ENCODE data around the gene TRMT10B.
"Not testable (repeated sequence)": the region's sequence is repeated elsewhere in the genome, so short reads cannot be mapped to it uniquely, and the experiment has no call there.

TRMT10B gene

GRCh38 chr9:37806271-37806670 is 52.7 kb downstream of the TRMT10B start:
- TF ChIP-seq ZFX (IDR thresholded peaks at IDR 0.05; ENCODE audit: borderline replicate concordance) (no peak), CTCF (IDR thresholded peaks at IDR 0.05) (no peak)
- H3K27ac ChIP-seq: no peak overlapping the region

- not testable (repeated sequence) for H3K27ac ChIP-seq
Observed at GRCh38 chr9:37809676-37810075, 56.1 kb downstream of the TRMT10B start.

DNA sequence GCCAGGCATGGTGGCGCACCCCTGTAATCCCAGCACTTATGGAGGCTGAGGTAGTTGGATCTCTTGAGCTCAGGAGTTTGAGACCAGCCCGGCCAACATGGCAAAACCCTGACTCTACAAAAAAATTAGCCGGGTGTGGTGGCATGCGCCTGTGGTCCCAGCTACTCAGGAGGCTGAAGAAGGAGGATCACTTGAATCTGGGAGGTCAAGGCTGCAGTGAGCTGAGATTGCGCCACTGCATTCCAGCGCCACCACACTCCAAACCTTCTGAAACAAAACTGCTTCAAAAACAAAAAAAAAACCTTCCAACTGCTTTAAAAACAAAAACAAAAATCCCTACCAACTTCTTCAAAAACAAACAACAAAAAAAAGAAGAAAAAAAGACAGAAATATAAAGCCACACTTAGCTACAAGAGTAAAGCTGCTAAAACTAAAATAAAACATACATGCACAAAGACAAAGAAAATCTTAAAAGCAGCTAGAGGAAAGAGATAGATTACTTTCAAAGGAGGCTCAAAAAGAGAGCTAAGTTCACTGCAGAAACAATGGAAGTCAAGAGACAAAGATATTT is 58.4 kb downstream of the TRMT10B start:
- H3K27ac ChIP-seq: no peak overlapping the region

DNA sequence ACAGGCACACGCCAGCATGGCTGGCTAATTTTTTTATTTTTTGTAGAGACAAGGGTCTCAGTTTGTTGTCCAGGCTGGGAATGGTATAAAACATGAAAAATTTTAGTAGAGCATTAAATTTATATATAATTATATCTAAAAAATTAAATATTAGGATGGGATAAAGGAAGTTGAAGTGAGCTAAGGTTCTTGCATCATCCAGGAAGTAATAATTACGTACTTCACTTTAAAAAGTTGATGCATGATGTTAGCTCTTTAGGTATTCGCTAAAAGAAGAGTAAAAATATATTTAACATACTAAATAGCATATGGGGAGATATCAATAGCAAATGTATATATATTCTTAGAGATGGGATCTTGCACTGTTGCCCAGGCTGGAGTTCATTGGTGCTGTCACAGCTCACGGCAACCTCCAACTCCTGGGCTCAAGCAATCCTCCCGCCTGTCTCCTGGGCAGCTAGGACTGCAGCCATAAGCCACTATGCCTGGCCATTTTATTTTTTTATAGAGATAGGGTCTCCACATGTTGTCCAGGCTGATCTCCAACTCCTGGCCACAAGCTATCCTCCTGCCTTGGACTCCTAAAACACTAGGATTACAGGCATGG is 59.3 kb downstream of the TRMT10B start:
- no peak overlapping the region for H3K27ac ChIP-seq
- TF ChIP-seq ZFX (IDR thresholded peaks at IDR 0.05; ENCODE audit: borderline replicate concordance) (no peak), CTCF (IDR thresholded peaks at IDR 0.05) (no peak)

More for the DNA sequence above, 58.4 kb downstream of the TRMT10B start:
- no peak for TF ChIP-seq CTCF (IDR thresholded peaks at IDR 0.05)
- no peak for TF ChIP-seq ZFX (IDR thresholded peaks at IDR 0.05; ENCODE audit: borderline replicate concordance)

DNA sequence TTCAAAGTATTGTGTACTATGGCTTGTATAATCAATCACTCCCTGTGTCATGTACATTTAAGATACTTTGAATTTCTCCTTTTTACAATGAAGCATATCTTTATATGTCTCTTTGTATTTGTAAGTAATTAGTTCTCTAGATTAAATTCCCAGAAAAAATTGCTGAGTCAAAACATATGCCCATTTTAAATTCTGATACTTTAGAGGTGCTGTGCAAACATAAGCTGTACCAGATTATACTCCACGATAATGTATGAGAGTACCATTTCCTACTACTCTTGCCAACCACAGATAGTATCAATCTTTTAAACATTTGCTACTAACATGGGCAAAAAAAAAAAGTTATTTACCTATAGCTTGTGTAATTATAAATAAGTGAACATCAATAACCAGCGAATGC is 65.2 kb downstream of the TRMT10B start:
- no peak for TF ChIP-seq ZFX (IDR thresholded peaks at IDR 0.05; ENCODE audit: borderline replicate concordance)
- TF ChIP-seq CTCF (IDR thresholded peaks at IDR 0.05): no peak

GRCh38 chr9:37820142-37820541 is 66.5 kb downstream of the TRMT10B start:
- no peak overlapping the region for H3K27ac ChIP-seq
- TF ChIP-seq ZFX (IDR thresholded peaks at IDR 0.05; ENCODE audit: borderline replicate concordance): no peak
- TF ChIP-seq CTCF (IDR thresholded peaks at IDR 0.05): no peak

More for the DNA sequence above, 65.2 kb downstream of the TRMT10B start:
- no peak overlapping the region for H3K27ac ChIP-seq

DNA sequence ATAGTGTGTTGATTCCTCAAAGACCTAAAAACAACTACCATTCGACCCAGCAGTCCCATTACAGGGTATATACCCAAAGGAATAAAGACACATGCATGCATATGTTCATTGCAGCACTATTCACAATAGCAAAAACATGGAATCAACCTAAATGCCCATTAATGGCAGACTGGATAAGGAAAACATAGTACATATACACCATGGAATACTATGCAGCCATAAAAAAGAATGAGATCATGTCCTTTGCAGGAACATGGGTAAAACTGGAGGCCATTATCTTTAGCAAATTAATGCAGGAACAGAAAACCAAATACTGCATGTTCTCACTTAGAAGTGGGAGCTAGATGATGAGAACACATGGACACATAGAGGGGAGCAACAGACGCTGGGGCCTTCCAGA is 71.6 kb downstream of the TRMT10B start:
- H3K27ac ChIP-seq: not testable (repeated sequence)

DNA sequence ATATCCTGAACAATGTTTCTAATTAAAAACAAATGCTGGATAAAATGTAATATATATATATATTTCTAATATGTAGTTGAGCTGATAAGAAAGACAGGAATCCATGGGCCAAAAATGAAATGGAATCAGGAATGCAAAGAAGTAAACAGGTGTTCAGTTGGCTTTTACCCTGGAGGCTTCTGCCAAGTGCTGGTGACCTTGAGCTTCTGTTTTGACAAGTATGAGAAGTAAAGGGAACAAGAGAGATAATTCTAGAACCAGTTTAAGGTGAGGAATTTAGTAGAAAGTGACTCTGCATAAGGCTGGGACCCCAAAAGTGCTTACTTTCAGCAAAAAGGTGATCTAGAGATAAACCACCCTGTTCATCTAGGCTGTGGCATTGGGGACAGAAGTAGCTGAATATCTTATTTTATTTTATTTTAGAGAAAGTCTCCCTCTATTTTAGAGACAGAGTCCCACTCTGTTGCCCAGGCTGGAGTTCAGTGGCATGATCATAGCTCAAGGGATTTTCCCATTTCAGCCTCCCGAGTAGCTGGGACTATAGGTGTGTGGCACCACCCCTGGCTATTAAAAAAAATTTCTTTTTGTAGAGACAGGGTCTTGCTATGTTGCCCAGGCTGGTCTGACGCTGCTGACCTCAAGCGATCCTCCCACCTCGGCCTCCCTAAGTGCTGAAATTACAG is 74.0 kb downstream of the TRMT10B start:
- H3K27ac ChIP-seq: no peak overlapping the region

More for the DNA sequence above, 74.0 kb downstream of the TRMT10B start:
- TF ChIP-seq ZFX (IDR thresholded peaks at IDR 0.05; ENCODE audit: borderline replicate concordance): no peak
- no peak for TF ChIP-seq CTCF (IDR thresholded peaks at IDR 0.05)

All from 22Rv1 (cell line).